Pons (tissue), 1 donor: ENCODE results near the gene C21orf91.
"Not testable (repeated sequence)": the region's sequence is repeated elsewhere in the genome, so short reads cannot be mapped to it uniquely, and the experiment has no call there.

Experiments used
- DNase-seq: peaks from one replicate; pipeline ENCODE4 v3.0.0-alpha.2; 2016; ENCODE audit warnings: low spot score

Gene C21orf91

DNA sequence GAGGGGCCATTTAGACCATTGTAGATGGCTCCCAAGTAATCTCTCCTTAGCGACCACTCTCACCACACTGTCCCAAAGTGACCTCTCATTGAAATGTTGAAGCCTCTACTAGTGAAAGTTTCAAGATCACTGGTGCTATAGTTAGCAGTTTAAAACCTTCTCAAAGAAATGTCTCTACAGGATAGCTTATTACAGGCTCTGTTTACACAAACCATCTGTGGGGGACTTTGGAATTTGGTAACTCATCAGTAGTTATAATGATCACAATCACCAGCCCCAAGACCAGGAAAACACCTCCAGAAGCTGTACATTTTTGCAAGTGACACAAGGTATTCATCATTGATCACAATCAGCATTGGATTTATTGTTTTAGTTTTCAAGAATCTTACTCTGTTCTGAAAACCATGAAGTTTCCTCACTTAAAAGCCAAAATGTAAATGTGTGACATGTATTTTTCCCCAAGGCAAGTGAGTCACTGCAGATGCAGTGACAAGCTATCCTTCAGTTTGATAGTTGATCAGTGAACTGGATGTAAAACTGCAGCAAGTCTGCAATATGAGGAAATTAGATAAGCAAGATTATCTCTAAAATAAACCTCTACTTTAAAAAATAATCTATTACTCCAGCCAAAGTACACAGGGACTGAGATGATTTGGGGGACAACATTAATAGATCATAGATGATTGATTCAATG is 41.9 kb downstream of the C21orf91 start:
- DNase-seq: no peak

DNA sequence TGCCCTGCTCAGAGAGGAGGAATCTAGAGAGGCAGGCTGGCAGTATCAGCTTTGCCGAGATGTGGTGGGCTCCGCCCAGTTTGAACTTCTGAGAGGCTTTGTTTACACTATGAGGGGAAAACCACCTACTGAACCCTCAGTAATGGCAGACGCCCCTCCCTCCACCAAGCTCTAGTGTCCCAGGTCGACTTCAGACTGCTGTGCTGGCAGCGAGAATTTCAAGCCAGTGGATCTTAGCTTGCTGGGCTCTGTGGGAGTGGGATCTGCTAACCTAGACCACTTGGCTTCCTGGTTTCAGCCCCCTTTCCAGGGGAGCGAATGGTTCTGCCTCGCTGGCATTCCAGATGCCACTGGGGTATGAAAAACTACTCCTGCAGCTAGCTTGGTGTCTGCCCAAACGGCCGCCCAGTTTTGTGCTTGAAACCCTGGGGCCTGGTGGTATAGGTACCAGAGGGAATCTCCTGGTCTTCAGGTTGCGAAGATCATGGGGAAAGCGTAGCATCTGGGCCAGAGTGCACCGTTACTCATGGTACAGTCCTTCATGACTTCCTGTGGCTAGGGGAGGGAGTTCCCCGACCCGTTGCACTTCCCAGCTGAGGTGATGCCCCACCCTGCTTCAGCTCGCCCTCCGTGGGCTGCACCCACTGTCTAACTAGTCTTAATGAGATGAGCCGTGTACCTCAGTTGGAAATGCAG is 43.6 kb downstream of the C21orf91 start:
- no peak for DNase-seq

DNA sequence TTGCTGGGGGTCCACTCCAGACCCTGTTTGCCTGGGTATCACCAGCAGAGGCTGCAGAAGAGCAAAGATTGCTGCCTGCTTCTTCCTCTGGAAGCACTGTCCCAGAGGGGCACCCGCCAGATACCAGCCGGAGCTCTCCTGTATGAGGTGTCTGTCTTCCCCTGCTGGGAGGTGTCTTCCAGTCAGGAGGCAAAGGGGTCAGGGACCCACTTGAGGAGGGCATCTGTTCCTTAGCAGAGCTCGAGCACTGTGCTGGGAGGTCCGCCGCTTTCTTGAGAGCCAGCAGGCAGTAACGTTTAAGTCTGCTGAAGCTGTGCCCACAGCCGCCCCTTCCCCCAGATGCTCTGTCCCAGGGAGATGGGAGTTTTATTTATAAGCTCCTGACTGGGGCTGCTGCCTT is 44.1 kb downstream of the C21orf91 start:
- DNase-seq: not testable (repeated sequence)

DNA sequence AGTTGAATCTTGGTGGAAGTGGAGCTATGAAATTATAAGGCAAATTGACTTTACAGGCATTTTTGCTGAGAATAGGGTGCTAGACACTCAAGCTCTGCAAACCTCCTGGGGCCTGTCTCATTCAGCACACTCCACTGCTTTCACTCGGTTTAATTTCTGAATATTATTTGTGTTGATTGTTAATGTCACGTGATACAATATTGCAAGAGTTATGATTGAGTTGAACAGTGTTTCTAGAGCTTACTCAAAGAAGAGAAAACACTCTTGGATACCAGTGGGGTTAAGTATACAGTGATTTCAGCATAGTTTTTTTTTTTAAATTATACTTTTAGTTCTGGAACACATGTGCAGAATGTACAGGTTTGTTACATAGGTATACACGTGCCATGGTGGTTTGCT is 49.7 kb downstream of the C21orf91 start:
- DNase-seq: no peak

DNA sequence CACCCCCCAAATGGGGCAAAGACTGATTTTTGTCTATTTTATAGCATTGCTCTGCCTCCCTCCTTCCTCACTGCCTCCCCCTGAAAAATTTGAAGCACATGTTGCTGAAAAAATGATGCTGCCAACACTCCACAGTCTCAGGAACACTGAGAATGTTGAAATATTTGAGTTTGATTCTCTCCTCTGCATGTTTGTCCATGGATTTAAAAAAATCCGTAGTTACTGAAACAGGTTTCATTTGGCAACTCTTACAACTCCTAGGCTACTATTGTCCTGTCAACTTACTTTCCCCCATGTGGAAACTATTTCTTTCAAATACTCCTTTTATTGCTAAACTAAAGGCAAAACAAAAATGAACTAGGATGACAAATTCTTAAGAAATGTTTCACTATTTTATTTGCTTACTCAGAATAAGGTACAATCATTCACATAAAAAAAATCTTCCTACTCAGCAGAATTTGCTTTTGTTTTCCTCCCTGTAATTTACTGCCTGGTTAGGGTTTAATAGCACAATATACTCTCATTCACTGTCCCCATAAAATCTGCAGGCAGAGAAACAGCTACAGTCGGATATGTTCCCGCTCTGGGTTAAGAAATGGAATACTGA is 50.2 kb downstream of the C21orf91 start:
- DNase-seq: no peak

DNA sequence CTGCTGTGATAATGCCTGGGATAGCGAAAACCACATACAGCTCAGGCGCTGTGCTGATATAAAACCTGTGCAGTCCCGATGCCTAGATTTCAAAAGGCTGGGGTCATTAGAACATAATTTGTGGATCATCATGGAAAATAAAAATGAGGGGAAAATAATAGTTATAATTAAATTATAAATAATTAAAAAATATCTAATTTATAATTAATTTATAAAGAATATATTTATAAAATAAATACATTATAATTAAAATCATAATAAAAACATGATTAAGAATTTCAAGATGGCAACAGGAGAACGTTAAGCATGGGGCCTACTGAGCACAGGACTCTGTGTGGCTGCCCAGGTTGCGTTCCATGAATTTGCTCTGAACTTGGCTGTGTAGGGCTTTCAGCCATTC is 53.9 kb downstream of the C21orf91 start:
- DNase-seq: no peak

DNA sequence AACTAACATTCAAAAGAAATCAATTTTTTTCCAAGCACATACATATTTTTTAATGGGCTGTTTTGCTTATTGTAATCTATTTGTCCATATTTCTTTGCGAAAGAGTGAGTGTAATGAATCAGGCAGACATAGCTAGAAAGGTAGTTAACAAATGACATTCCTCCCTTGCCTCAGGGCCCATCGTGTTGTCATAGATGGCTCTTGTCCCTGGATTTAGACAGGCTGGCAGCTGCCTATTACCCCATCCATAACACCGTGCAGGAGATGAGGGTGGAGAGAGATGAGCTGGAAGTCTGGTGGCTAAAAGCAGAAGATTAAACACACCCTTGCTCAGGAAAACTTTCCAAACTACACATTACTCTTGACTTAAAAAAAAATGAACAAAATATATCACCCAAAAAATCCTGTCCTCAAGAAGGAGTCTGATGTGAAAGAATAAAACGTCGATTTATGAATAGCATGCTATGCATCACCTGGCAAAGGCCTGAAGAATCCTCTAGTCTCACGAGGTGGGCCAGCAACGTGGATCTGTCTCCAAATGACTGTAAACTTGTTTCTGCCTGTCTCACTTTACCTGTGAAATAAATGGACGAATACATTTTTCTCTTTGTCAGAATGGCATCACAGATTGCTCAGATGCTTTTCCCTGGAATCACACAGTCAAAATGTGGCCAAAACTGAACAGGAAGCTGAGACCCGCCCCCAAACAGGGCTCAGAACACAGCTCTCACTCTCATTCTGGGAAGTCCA is 55.7 kb downstream of the C21orf91 start:
- DNase-seq: no peak

DNA sequence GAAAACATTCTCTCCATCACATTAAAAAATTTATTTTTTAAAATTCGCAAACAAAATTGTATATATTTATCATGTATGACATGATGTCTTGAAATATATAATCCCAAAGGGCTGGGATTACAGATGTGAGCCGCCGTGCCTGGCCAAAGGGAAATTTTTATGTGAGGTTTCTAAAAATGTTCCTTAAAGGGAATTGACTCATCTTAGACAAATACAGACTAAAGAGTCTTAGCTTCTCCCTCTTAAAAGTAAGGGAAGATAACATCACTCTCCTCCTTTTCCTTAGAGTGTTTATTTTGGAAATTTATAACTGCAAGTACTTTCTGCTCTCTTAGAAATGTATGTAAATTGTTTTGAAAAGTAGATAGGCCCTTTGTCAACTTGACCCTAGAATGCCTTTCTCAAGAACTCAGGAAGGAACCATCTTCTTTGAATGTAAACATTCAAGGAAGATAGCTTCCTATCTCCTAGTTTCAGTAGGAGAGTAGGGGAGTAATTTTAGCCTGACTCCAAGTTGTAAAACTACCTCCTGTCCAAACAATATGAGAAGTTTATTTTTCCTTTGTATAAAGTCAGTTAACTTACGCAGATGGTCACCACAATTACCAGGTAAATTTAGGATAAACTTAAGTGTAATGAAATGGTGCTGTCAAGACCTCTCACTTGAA is 59.5 kb downstream of the C21orf91 start:
- DNase-seq: no peak

DNA sequence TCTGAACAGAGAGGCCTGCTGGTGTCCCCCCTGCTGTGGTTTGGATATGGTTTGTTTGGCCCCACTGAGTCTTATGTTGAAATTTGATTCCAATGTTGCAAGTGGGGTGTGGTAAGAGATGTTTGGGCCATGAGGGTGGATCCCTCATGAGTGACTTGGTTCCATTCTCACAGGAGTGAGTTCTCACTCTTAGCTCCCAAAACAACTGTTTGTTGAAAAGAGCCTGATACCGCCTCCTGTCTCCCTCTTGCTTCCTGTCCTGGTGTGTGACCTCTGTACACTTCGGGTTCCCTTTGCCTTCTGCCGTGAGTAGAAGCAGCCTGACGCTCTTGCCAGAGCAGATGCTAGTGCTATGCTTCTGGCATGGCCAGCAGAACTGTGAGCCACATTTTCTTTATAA is 60.5 kb downstream of the C21orf91 start:
- DNase-seq: no peak

DNA sequence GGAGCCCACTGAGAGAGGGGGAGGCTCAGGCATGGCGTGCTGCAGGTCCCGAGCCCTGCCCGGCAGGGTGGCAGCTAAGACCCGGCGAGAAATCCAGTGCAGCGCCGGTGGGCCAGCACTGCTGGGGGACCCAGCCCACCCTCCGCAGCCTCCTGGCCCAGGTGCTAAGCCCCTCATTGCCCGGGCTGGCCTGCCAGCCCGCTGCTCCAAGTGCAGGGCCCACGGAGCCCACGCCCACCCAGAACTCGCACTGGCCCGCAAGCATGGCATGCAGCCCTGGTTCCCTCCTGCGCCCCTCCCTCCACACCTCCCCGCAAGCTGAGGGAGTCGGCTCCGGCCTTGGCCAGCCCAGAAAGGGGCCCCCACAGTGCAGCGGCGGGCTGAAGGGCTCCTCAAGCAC is 61.5 kb downstream of the C21orf91 start:
- no peak for DNase-seq

DNA sequence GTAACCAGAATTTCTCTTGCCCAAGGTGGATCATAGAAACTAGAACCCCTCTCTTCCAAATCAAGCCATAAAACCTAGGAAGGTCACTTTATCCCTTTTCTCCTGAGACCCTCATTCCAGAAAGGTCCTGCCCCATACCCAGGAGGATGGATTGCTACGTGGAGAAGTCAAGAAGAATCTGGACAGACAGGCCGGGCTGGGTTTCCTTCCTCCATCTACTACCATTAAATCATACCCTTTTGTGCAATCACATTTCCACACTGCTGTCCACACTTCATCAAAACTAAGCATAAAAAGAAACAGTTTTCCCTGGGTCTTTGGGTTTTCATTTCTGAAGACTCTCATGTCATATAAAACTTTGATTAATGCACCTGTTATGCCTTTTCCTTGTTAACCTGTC is 65.4 kb downstream of the C21orf91 start:
- no peak for DNase-seq

DNA sequence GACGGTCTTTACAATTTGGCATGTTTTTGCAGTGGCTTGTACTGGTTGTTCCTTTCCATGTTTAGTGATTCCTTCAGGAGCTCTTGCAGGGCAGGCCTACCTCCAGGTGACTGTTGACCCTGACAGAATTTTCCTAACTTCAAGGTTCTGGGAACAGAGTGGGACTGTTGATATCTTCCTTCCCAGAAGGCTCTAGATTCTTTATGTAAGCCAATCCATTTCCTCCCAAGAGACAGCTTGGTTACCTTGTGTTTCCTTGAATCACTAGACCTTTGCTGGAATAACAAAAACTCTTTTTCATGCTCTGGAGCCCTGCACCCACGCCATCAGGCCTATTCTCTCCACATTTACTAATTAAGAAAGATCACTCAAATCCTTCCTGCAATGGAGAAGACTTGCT is 67.0 kb downstream of the C21orf91 start:
- DNase-seq: no peak

DNA sequence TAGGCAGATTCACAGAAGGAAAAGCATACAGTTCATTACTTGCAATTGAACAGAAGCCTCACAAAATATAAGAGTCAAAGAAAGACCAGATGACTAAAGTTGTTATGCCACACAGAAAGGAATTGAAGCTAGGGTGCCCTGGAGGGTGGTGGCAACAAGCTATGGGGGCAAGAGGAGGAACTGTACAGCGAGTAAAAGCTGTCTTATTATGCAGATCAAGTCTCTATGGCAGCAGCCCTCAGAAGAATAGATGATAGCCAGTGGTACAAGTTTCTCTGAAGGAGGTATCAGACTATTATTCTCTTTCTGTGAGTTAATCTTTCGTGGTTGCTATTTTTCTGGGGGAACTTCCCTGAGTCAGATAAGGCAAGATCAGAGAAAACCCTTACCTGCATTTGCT is 72.2 kb downstream of the C21orf91 start:
- DNase-seq: no peak

DNA sequence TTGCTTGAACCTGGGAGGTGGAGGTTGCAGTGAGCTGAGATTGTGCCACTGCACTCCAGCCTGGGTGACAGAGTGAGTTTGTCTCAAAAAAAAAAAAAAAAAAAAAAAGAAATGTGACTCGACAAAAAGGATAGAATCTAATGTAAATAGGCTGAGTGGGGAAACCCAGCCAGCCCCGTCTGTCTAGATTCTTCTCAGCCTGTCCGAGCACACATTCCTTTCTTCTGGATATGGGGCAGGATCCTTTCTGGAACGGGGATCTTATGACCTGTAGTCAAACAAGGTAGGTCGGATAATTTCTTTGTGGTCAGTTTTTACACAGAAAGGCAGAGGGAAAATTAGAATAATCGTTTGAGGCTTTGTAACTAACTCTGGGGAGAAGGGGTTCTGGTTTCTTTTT is 74.1 kb downstream of the C21orf91 start:
- no peak for DNase-seq

DNA sequence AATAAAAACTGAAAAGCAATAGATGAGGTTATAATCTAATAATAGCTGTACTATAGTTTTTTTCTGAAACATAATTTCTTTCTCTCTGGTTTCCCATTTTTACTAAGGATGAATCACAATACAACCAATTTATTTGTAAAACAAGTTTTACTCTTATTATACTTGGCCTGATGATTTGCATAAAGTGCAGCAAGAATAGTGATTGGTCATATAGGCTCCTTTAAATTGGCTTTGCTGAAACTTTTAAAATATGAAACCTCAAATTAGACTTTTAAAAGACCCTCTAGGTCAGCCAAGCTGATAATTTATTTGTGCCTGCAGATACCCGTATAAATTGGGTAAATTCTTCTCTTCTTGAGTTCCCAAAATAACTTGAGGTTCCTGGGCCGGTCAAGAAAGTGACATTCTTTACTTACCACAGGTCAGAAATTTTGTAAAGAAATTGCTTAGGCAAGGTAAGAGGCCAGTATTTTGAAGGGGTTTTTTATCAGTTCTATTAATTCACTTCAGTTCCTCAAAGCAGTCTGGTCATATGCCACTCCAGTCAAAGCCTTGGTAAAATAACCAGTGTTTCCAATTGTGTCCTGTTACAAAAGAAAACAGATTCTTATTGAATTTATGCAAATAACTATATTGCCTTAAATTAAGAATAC is 76.1 kb downstream of the C21orf91 start:
- DNase-seq: no peak

DNA sequence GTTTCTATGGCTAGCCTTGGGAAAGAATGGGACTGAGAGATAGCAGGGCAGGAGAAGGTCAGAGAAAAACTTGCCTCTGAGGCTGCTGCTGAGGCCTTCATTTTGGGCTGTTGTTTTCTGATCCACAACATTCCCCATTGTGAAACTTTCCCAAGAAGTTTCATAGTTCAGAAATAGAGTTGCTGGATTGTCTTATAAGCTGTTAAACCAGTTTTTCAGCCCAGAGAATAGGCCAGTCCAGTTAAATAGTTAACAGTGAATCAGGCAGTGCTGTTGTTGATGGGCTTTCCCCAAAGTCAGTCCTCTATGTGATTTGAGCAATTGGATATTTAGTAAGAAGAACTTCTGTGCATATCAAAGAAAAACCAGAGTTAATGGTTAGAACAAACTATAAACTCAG is 77.0 kb downstream of the C21orf91 start:
- DNase-seq: no peak
